HG03045 (cell line): ENCODE measurements around the gene CLPTM1.

Source experiments
- ATAC-seq: cut with Tn5 transposase; IDR thresholded peaks from one replicate; pipeline ENCODE4 v1.9.1; 2021; ENCODE audit warnings: mild to moderate bottlenecking, moderate library complexity; ENCODE audit not compliant: unreplicated experiment

The CLPTM1 gene

DNA sequence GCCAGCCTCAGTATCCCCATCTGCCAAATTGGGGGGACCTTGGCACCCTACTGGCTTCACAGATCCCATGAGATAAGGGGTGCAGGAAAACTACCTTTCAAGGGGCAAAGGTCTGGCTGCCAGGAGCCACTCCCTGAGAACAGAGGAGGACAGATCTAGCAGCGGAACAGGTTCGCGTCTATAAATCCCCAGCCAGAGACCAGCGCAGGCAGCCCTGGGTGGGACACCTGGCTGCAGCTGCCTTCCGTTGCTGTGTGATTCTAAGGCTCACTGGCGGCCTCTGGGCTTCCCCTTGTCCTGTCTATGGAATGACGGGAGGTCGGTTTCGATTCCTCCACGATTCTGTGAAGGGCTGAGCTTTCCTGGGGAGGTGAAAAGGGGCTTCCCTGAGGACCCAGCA lies 53.4 kb downstream of the CLPTM1 start:
- ATAC-seq: no peak

DNA sequence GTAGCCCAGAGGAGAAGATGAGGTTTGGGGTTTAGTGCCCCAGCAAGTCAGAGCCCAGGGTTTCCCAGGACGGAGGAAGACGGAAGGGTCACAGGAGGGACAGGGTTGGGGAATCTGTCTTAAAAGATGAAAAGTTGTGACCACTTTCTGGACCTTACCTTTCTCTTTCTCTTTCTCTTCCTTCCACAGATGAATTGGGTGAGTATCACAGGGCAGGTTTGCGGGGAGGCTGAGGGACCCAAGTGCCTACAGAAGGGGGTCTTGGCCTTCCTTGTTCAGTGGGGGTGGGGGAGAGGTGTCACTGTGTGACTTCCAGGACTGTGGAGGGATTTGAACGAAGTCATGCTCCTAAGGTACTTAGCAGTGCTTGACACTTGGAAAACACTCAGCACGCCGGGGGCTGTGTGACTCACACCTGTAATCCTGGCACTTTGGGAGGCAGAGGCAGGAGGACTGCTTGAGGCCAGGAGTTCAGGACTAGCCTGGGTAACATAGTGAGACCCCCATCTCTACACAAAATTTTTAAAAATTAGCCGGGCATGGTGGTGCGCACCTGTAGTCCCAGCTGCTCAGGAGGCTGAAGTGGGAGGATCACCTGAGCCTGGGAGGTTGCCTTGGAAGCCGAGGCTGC lies 54.6 kb downstream of the CLPTM1 start:
- no peak for ATAC-seq

DNA sequence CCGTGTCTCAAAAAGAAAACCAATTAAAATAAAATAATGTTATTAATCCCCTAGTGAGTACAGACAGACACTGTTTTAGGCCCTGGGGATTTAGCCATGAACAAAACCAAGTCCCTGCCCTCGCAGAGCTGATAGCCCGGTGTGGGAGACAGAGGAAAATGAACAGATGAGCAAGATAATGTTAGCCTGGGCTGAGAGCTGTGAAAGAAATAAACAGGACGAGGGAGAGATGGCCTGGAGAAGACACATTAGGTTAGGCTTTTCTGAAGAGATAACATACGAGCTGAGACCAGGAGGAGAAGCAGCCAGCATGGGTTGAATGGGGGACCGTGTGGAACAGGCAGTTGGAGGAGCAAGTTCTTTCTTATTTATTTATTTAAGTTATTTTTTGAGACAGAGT lies 55.1 kb downstream of the CLPTM1 start:
- ATAC-seq: no peak

DNA sequence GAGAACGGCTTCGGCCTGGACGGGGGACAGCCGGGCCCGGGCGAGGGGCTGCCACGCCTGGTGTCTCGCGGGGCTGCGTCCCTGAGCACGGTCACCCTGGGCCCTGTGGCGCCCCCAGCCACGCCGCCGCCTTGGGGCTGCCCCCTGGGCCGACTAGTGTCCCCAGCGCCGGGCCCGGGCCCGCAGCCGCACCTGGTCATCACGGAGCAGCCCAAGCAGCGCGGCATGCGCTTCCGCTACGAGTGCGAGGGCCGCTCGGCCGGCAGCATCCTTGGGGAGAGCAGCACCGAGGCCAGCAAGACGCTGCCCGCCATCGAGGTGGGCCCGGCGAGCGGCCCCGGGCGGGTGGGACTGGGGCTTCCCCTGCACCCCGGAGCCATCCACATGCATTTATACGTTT lies 56.8 kb downstream of the CLPTM1 start:
- ATAC-seq: no peak

GRCh38 chr19:45016388-45017314 lies 61.5 kb downstream of the CLPTM1 start:
- ATAC-seq: peak; percentile 71

DNA sequence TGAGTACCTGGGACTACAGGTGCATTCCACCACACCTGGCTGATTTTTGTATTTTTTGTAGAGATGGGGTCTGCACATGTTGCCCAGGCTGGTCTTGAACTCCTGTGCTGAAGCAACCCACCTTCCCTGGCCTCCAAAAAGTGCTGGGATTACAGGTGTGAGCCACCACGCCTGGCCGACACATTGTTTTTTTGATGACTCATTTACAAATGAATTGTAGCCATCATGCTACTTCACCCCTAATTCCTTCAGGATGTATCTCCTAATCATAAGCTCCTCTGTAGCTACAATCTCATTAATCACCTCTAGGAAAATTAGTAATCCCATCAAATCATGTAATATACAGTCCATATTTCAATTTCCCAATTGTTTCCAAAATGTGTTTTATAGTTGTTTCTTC lies 64.0 kb downstream of the CLPTM1 start:
- ATAC-seq: no peak

DNA sequence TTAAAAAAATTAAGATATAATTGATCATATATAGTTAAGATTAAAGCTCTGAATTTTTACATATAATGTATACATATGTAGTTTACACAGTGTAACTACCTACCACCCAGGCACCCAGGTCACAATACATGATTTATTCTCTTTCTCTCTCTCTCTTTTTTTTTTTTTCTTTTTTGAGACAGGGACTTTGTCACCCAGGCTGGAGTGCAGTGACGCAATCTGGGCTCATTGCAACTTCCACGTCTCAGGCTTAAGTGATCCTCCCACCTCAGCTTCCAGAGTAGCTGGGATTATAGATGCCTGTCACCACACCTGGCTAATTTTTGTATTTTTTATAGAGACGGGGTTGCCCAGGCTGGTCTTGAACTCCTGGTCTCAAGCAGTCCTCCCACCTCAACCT lies 64.9 kb downstream of the CLPTM1 start:
- no peak for ATAC-seq

- no peak for ATAC-seq
Measured at GRCh38 chr19:45021971-45022370, 66.8 kb downstream of the CLPTM1 start.

DNA sequence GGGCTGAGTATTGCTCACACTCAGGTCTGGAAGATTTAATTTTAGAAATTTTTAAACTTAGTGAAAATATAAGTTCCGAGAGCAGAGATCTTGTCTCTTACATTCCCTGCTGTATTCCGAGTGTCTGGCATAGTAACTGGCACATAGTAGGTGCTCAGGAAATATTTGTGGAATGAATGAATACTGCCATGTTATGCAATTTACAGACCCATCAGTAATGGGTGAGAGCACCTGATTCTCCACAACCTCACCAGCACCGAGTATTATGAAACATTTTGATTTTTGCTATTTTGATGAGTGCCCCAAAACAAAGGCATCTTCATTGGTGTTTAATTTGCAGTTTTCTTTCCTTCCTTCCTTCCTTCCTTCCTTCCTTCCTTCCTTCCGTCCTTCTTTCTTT lies 67.9 kb downstream of the CLPTM1 start:
- no peak for ATAC-seq

DNA sequence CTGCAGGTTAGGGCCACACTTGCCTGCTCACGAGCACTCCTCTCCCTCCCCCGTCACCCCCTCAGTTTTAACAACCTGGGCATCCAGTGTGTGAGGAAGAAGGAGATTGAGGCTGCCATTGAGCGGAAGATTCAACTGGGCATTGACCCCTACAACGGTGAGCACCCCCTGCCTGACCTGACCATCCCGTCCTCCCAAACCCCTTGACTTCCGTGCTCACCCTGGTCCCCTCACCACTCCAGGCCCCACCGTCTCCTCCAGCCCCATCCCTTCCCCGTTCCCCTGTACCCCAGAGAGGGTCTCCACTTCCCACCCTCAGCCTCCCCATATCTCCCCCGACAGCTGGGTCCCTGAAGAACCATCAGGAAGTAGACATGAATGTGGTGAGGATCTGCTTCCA lies 70.1 kb downstream of the CLPTM1 start:
- ATAC-seq: no peak

GRCh38 chr19:45027371-45027770 lies 72.2 kb downstream of the CLPTM1 start:
- ATAC-seq: no peak

- no peak for ATAC-seq
Measured at GRCh38 chr19:45030825-45031224, 75.6 kb downstream of the CLPTM1 start.

GRCh38 chr19:45032421-45032820 lies 77.2 kb downstream of the CLPTM1 start:
- no peak for ATAC-seq

GRCh38 chr19:45035755-45036154 lies 80.6 kb downstream of the CLPTM1 start:
- no peak for ATAC-seq

GRCh38 chr19:45037393-45038169 lies 82.4 kb downstream of the CLPTM1 start:
- ATAC-seq: no peak

DNA sequence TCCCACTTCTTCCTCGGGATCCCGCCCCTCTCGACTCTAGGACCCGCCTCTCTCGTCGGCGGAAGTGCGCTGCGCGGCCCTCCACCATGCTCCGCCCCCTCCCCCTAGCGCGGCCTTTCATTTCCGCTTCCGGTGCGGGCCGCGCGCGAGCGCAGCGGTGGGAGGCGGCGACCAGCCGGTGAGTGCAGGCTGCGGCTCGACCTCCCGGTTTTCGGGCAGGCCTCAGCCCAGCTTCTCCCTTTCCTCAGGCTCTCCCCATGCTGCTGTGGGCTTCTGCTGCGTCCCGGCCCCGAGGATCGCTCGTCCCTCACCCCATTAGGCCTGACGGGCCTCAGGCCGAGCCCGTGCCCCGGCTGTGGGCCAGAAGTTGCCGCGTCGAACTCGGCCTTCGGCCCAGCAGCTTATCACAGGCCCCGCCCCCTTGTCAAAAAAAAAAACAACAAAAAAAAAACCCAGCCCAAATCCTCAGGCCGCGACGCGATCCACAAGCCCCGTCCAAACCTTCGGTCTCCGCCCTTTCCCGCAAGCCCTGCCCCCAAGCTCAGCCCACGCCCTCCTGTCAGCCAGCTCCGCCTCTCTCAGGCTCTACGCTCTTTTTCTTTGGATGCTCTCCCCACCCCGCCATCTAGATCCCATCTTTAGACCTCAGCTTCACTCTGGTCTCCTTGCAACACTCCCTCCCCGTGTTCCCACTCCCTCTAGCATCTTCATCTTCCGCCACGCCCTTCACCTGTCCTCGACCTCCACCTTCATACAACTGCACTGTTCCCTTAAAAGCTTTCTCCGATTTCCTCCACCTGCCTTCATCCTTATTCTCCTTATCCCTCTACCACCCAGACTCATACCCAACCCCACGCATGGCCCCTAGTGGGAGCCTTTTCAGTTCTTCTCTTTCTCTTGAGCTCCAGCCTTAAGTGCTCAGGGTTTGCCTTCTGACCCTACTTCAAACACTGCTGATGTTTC lies 84.0 kb downstream of the CLPTM1 start, which contains the start of gene CLASRP:
Gene CLASRP, plus strand, starts transcription at position 115 of the 963 bp plus-strand sequence. CDS start 1,168 bp downstream, outside the sequence.
- peak; percentile 86 for ATAC-seq

DNA sequence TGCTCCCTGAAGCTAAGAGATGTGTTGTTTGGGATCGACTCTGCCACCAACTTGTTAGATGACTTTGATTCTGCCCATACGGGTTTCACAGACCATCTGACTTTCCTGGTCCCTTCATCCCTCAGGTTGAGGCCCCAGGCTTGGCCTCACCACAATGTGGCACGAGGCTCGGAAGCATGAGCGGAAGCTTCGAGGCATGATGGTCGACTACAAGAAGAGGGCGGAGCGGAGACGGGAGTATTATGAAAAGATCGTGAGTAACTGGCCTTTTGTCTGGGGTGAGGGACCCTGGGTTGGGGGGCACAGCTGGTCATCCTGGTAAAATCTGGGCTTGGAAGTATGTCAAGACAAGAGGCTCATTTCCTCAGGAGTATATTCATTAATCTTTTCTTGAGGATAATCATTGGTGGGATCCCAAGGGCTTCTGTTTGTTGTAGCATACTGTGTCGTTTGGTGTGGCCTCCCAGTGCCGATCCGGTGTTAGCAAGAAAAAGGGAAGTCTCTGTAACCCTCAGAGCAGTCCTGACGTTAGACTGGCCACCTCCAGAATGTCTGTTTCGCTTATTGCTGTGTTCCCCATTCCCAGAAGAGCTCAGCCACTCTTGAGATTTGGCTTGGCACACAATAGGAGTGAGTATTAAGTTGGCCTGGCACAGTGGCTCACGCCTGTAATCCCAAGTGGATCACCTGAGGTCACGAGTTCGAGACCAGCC lies 85.0 kb downstream of the CLPTM1 start:
- no peak for ATAC-seq

DNA sequence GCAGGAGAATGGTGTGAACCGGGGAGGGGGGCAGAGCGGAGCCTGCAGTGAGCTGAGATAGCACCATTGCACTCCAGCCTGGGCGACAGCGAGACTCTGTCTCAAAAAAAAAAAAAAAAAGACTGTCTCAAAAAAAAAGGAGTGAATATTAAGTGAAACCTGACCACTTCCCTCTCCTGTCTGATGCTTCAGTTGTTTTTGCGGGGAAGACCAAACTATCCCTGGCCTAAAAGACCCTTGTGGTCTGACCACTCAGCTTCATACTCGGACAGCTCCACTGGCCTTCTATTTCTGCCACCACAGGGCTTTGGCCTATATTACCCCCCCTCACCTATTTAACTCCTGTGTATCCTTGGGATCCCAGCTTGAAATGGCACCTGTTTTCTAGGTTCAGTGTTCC lies 85.9 kb downstream of the CLPTM1 start:
- ATAC-seq: no peak
